Fibroblast of pulmonary artery (primary cell): ENCODE results near the gene THAP7.
A peak's percentile ranks its signal among the peaks of the same experiment; 100 is the strongest.

Source experiments
- DNase-seq: peaks from one replicate; pipeline ENCODE4 v3.0.0-alpha.2; 2010; ENCODE audit warnings: low read depth
- H3K4me3 ChIP-seq: replicated peaks from 2 replicates; pipeline ENCODE4 v1.5.1; 2011; ENCODE audit warnings: low read depth, mild to moderate bottlenecking, control low read depth, low read length, moderate library complexity
- TF ChIP-seq, protein P1 (sequence below): IDR thresholded peaks from 2 replicates; pipeline ENCODE4 v1.5.1; 2011; ENCODE audit warnings: mild to moderate bottlenecking, control low read depth, low read length, inconsistent platforms; ENCODE audit errors: missing control alignments

THAP7 gene

DNA sequence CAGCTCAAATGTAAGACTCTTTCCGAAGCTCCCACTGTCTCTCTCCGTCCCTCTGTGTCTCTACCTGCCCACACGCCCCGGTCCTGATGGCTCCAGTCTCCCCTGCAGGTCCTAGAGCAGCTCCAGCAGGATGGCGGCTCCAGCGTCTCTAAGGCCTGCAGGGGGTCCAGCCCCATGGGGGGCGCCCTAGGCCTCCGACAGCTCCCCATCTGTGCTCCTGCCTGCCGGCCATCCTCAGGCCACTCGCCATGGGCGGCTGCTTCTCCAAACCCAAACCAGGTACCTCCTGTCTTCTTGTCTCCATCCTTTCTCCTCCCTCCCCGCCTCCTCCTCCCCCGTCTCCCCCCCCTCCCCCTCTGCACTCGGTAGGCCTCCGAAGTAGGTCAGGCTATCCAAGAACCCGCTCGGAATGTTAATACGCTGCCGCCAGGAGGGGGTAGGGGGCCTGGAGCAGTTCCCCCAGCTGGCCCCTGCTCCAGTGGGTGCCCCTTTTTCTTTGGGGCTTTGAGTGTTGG is 34.2 kb downstream of the THAP7 start:
- no peak overlapping the region for H3K4me3 ChIP-seq
- TF ChIP-seq, protein P1, sequence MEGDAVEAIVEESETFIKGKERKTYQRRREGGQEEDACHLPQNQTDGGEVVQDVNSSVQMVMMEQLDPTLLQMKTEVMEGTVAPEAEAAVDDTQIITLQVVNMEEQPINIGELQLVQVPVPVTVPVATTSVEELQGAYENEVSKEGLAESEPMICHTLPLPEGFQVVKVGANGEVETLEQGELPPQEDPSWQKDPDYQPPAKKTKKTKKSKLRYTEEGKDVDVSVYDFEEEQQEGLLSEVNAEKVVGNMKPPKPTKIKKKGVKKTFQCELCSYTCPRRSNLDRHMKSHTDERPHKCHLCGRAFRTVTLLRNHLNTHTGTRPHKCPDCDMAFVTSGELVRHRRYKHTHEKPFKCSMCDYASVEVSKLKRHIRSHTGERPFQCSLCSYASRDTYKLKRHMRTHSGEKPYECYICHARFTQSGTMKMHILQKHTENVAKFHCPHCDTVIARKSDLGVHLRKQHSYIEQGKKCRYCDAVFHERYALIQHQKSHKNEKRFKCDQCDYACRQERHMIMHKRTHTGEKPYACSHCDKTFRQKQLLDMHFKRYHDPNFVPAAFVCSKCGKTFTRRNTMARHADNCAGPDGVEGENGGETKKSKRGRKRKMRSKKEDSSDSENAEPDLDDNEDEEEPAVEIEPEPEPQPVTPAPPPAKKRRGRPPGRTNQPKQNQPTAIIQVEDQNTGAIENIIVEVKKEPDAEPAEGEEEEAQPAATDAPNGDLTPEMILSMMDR: no peak
- DNase-seq: no peak

DNA sequence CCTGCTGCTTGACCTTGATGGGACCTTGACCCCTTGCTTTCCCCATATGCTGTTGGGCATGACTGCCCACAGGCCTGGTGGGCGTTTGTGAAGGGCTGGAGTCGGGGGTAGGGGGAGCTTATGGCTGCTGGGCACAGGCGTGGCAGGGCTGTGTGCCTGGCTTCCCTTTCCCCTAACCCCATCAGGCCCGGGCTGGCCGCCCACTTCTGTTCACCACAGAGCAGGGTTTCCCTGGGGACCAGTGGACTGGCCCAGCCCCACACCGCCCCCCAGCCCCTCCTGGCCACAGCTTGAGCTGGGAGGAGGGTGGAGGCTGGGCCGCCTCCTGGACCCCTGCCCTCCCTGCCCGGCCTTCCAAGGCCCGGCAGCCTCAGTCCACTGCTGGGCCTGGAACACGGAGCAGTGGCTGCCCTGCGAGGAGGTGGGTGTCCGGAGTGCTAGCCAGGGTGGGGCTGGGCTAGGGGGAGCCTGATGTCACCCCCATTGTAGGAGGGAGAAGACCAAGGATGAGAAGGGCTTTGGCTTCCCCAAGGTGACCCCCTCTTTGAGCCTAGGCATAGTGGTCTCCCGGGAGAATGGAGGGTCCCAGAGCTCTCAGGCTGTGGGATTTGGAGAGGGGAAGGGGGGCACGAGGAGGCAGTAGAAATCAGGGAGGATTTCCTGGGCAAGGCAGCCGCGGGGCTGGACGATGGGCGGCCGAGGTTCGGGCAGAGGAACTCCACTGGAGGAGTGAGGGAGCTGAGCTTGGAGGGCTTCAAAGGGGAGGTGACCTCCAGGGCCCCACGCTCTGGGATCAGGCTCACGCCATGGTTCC is 34.8 kb downstream of the THAP7 start, which contains the start of gene AIFM3:
AIFM3 (plus strand) TSS at position 373 of the 814 bp plus-strand sequence. CDS start 690 bp downstream, outside the sequence.
- TF ChIP-seq, protein P1: no peak
- DNase-seq: no peak
- H3K4me3 ChIP-seq: no peak within 1 kb of the TSS

DNA sequence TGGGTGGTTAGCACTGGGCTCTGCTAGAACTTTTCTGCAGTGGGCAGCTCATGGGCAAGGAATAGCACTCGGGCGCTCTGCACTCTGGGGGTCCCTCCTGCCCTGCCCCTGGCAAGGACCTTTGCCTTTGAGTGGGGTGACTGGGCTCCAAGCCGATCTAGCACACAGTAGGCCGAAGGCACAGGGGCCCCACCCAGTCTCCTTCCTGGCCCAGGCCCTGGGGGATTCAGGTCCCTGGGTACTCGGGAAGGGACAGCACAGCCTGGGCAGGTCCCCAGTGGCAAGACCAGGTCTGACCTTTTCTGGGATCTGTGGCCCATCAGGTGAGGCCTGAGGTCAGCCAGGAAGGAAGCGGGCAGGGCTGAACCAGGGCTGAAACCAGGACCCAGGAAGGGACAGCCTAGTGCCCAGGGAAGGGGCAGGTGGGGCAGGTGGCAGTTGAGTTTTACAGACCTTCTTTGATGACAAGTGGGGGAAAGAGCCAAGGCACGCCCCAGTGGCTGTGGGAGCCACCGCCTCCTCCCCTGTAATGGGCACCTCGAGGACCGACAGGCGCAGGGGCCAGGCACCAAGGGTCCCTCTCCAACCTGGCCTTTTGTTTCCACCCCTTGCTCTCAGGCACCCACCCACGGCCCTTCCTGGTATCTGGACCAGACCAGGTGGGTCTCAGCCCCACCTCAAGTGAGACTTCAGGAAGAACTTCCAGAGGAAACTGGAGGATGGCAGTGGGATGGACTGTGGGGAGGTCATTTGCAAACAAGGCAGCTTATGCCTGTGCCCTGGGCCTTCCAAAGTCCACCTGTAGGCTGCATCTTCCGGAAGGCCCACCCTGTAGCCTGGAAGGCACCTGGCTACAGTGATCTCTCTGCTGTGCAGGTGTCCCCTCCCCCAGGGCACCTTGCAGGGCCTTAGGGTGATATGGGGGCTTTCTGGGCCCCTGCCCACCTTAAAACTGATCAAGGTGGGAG is 35.7 kb downstream of the THAP7 start:
- no peak for DNase-seq
- TF ChIP-seq, protein P1: no peak
- H3K4me3 ChIP-seq: no peak overlapping the region

- peak overlapping the region; percentile 21 for H3K4me3 ChIP-seq
- TF ChIP-seq, protein P1: no peak
- no peak for DNase-seq
Measured at GRCh38 chr22:20965104-20965887, 36.6 kb downstream of the THAP7 start.

DNA sequence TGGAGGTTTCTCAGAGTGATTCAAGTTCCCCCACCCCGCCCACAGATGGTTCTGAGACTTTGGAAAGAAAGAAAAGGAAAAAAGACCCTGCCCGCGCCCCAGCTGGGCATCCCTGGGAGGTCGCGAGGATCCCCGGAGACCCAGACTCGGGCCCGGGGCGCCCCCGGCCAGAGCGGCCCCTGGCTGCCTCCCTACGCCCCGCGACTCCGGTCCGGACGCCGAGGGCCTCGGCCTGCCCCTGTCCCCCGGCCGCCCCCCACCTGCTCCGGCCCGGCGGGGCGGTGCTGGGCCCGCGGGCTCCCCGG is 37.2 kb downstream of the THAP7 start:
- H3K4me3 ChIP-seq: peak overlapping the region; percentile 21
- no peak for DNase-seq
- TF ChIP-seq, protein P1: no peak

DNA sequence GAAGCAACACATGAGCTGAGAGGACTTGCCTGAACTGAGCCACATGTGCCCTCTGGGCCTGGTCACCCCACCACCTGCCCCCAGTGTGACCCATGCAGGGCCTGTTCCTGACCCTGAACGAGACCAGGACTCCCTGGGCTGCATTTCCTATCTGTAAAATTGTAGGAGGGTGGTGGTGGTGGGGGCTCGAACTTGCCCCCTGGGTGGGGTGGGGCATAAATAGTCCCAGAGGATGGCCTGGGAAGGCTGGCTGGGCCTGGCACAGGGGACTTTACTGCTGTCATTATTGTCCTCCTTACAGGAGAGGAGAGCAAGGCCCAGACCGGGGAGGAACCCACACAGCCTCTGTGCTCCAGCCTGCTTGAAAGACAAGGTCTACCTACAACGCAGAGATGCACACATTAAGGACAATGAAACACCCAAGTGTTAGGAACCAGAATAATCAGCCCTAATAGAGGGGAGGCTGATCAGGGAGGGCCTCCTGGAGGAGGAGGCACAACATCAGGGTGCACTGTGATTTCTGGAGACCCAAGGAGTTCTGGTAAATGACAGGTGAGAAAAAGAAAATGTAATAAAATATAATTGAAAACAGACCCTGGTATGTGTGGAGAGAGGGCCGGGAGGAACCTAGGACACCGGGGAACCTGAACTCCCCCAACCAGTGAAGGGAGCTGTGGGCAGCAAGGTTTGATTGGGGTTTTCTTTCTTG is 37.7 kb downstream of the THAP7 start:
- DNase-seq: no peak
- TF ChIP-seq, protein P1: no peak
- H3K4me3 ChIP-seq: peak overlapping the region; percentile 21
